Adrenal gland (tissue), 5 donors: ENCODE data around the gene OR52E8.

Source experiments
- POLR2A ChIP-seq, 2 donors: fragments of 450-650 bp; IDR thresholded peaks; one replicate each; pipeline ENCODE4 v1.6.1; 2017; ENCODE audit warnings: antibody characterized with exemption in 2 of 2, mild to moderate bottlenecking in 2 of 2, moderate library complexity in 1 of 2
- TF ChIP-seq, protein P1 (sequence below), 6 experiments: fragments of 450-650 bp in 4 of 6; fragments of 200-600 bp in 2 of 6; sonication (generic) in 1 of 6; IDR thresholded peaks; 1 replicate in 5 of 6; 2 replicates in 1 of 6; pipeline versions ENCODE4 v1.5.1 to v1.8.0; 2016 to 2021; ENCODE audit warnings: antibody characterized with exemption in 6 of 6, mild to moderate bottlenecking in 2 of 6, moderate library complexity in 1 of 6
- donor health status: DM: no; HTN: no; CAD: no.

DNA sequence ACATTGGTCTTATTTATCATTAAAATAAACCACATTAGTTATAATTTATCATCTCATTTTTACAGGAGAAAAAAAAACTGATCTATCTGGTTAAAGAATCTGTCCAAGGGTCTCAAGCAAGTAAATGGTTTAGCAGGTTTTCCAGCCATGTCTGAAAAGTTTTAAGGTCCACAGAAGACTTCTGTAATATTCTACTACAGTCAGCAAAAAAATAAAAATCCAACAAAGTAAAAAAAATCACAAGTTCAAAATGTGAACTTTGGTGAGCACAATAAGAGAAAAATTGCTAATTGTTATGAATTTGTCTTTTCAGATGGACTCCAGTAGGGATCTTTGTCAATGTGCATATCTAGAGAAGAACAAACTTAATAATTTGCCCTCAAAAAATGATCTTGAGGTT lies 24.3 kb upstream of the OR52E8 start:
- TF ChIP-seq, protein P1, sequence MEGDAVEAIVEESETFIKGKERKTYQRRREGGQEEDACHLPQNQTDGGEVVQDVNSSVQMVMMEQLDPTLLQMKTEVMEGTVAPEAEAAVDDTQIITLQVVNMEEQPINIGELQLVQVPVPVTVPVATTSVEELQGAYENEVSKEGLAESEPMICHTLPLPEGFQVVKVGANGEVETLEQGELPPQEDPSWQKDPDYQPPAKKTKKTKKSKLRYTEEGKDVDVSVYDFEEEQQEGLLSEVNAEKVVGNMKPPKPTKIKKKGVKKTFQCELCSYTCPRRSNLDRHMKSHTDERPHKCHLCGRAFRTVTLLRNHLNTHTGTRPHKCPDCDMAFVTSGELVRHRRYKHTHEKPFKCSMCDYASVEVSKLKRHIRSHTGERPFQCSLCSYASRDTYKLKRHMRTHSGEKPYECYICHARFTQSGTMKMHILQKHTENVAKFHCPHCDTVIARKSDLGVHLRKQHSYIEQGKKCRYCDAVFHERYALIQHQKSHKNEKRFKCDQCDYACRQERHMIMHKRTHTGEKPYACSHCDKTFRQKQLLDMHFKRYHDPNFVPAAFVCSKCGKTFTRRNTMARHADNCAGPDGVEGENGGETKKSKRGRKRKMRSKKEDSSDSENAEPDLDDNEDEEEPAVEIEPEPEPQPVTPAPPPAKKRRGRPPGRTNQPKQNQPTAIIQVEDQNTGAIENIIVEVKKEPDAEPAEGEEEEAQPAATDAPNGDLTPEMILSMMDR (IDR thresholded peaks at IDR 0.05), result no peak
- no peak for TF ChIP-seq POLR2A (IDR thresholded peaks at IDR 0.05)
